Measurements from ENCODE around the gene TDRD1.

GRCh38 chr10:114179148-114179547 is at the start of gene TDRD1:
- TF ChIP-seq POLR2A (IDR thresholded peaks at IDR 0.05) (no peak), CTCF (IDR thresholded peaks at IDR 0.05) (no peak), POLR2AphosphoS5 (IDR thresholded peaks at IDR 0.05) (no peak), EP300 (IDR thresholded peaks at IDR 0.05) (no peak)
